HepG2 (cell line): Measurements from ENCODE around the gene ARHGDIA. TPM values are rescaled to one million over a fixed set of nuclear protein-coding genes. Genes with fewer than 3 reads are reported as not detected.
A peak's percentile ranks its signal among the peaks of the same experiment; 100 is the strongest.

Experiments
- ARHGAP35 ChIP-seq: sonication (generic); formaldehyde crosslinking; IDR thresholded peaks from 2 replicates; pipeline ENCODE4 v1.9.0; 2022; ENCODE audit warnings: mild to moderate bottlenecking, inconsistent platforms, moderate library complexity, missing genetic modification reagents, borderline replicate concordance
- ETV5 ChIP-seq: IDR thresholded peaks from 2 replicates; pipeline ENCODE4 v1.6.1; 2018; ENCODE audit warnings: missing biosample characterization, missing genetic modification reagents, inconsistent platforms, borderline replicate concordance
- FOXK1 ChIP-seq: sonication (generic); formaldehyde crosslinking; IDR thresholded peaks from 2 replicates; pipeline ENCODE4 v1.4.0; 2020; ENCODE audit warnings: low read depth, missing genetic modification reagents, borderline replicate concordance
- KDM4B ChIP-seq: sonication (generic); formaldehyde crosslinking; IDR thresholded peaks from 2 replicates; pipeline ENCODE4 v1.4.0; 2020; ENCODE audit warnings: missing genetic modification reagents
- KLF9 ChIP-seq: IDR thresholded peaks from 2 replicates; pipeline ENCODE4 v1.6.1; 2016; ENCODE audit warnings: low read depth
- MAF1 ChIP-seq: sonication (generic); formaldehyde crosslinking; IDR thresholded peaks from 2 replicates; pipeline ENCODE4 v1.5.0; 2020; ENCODE audit warnings: missing genetic modification reagents, borderline replicate concordance
- MBD4 ChIP-seq: IDR thresholded peaks from 2 replicates; pipeline ENCODE4 v1.6.1; 2012; ENCODE audit warnings: low read length, inconsistent platforms, borderline replicate concordance
- NR2F6 ChIP-seq, 2 experiments: IDR thresholded peaks; 2 replicates each; pipeline ENCODE4 v1.6.1; 2016; ENCODE audit warnings: antibody characterized with exemption in 1 of 2, mild to moderate bottlenecking in 1 of 2
- TCF12 ChIP-seq, 2 experiments: fragments of 450-650 bp in 1 of 2; sonication (generic) in 1 of 2; formaldehyde crosslinking in 1 of 2; IDR thresholded peaks; 2 replicates each; pipeline versions ENCODE4 v1.6.1 to v1.8.0; 2017 to 2022; ENCODE audit warnings: antibody characterized with exemption in 1 of 2, mild to moderate bottlenecking in 1 of 2, missing genetic modification reagents in 1 of 2, moderate library complexity in 1 of 2
- TOPORS ChIP-seq: sonication (generic); formaldehyde crosslinking; IDR thresholded peaks from 2 replicates; pipeline ENCODE4 v1.8.0; 2023; ENCODE audit warnings: mild to moderate bottlenecking, missing genetic modification reagents
- ZEB1 ChIP-seq: IDR thresholded peaks from 2 replicates; pipeline ENCODE4 v1.6.1; 2012; ENCODE audit warnings: mild to moderate bottlenecking, low read depth, inconsistent platforms; ENCODE audit not compliant: insufficient replicate concordance
- ZNF615 ChIP-seq: sonication (generic); formaldehyde crosslinking; IDR thresholded peaks from 2 replicates; pipeline ENCODE4 v1.5.0; 2020; ENCODE audit warnings: mild to moderate bottlenecking, missing genetic modification reagents, borderline replicate concordance
- ZNF660 ChIP-seq: sonication (generic); formaldehyde crosslinking; IDR thresholded peaks from 2 replicates; pipeline ENCODE4 v1.5.1; 2020; ENCODE audit warnings: mild to moderate bottlenecking, low read depth, missing genetic modification reagents, borderline replicate concordance
- ZNF749 ChIP-seq: sonication (generic); formaldehyde crosslinking; IDR thresholded peaks from 2 replicates; pipeline ENCODE4 v1.8.0; 2022; ENCODE audit warnings: mild to moderate bottlenecking, missing genetic modification reagents, moderate library complexity, borderline replicate concordance
- ZNF792 ChIP-seq: IDR thresholded peaks from 2 replicates; pipeline ENCODE4 v1.6.1; 2016
- polyA plus RNA-seq, 8 experiments: library from polyadenylated mRNA; depleted of rRNA in 3 of 8; stranded (reverse) in 7 of 8; unstranded in 1 of 8; fragments of >200 nt; fragmentation: Illumina TruSeq in 4 of 8; extraction: Trizol in 4 of 8; gene quantifications; 2 replicates each; pipeline versions ENCODE4 v1.2.1 to v1.2.3, GENCODE V29; 2011 to 2016; ENCODE audit warnings: low read depth in 4 of 8, missing spikeins in 1 of 8, mixed read lengths in 1 of 8; ENCODE audit not compliant: insufficient read depth in 1 of 8
- total RNA-seq, 5 experiments: library from RNA; depleted of rRNA; stranded (reverse); fragments of >200 nt; fragmentation: Illumina TruSeq; extraction: Trizol; gene quantifications; 2 replicates each; pipeline ENCODE4 v1.2.3, GENCODE V29; 2016; ENCODE audit warnings: low read depth in 1 of 5
- TF ChIP-seq, protein P1 (sequence below): sonication (generic); formaldehyde crosslinking; IDR thresholded peaks from 2 replicates; pipeline ENCODE4 v1.4.0; 2020; ENCODE audit warnings: missing genetic modification reagents
- TF ChIP-seq, protein P2 (sequence below): sonication (generic); formaldehyde crosslinking; IDR thresholded peaks from 2 replicates; pipeline ENCODE4 v1.8.0; 2022; ENCODE audit warnings: missing genetic modification reagents, mild to moderate bottlenecking, moderate library complexity, borderline replicate concordance
- TF ChIP-seq, protein P3 (sequence below): sonication (generic); formaldehyde crosslinking; IDR thresholded peaks from 2 replicates; pipeline ENCODE4 v1.5.1; 2020; ENCODE audit warnings: missing genetic modification reagents, mild to moderate bottlenecking, borderline replicate concordance
- TF ChIP-seq, protein P4 (sequence below): sonication (generic); formaldehyde crosslinking; IDR thresholded peaks from 2 replicates; pipeline ENCODE4 v1.8.0; 2022; ENCODE audit warnings: missing genetic modification reagents, mild to moderate bottlenecking, inconsistent platforms, borderline replicate concordance

Gene ARHGDIA
- total and polyA plus RNA-seq, 2 of the 13 experiments (the other 11 are each of a cell fraction or from before 2014, with no cell fraction given), result 40.0 to 64.0 TPM

DNA sequence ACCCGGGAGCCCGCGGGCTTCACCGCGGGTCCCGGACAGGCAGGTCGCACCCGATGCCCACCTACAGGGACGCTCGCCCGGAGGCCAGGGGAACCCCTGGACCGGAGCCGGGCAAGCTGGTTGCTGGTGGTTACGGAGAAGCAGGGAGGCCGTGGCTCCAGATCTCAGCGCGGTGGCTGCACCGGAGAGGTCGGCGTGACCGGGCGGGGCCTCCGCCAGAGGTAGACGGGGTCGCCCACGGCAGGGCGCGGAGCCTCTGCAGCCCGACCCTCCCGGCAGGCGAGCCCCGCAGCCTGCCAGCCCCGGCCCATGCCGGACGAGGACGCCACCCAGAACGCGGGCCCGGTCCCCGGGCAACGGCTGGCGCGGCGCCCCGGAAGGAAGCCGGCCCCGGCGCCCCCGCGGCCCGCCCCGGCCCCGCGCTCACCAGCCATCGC, 39.7 kb upstream of the ARHGDIA start (continued):
- TF ChIP-seq, protein P1, sequence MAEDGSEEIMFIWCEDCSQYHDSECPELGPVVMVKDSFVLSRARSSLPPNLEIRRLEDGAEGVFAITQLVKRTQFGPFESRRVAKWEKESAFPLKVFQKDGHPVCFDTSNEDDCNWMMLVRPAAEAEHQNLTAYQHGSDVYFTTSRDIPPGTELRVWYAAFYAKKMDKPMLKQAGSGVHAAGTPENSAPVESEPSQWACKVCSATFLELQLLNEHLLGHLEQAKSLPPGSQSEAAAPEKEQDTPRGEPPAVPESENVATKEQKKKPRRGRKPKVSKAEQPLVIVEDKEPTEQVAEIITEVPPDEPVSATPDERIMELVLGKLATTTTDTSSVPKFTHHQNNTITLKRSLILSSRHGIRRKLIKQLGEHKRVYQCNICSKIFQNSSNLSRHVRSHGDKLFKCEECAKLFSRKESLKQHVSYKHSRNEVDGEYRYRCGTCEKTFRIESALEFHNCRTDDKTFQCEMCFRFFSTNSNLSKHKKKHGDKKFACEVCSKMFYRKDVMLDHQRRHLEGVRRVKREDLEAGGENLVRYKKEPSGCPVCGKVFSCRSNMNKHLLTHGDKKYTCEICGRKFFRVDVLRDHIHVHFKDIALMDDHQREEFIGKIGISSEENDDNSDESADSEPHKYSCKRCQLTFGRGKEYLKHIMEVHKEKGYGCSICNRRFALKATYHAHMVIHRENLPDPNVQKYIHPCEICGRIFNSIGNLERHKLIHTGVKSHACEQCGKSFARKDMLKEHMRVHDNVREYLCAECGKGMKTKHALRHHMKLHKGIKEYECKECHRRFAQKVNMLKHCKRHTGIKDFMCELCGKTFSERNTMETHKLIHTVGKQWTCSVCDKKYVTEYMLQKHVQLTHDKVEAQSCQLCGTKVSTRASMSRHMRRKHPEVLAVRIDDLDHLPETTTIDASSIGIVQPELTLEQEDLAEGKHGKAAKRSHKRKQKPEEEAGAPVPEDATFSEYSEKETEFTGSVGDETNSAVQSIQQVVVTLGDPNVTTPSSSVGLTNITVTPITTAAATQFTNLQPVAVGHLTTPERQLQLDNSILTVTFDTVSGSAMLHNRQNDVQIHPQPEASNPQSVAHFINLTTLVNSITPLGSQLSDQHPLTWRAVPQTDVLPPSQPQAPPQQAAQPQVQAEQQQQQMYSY (CRISPR knock-in tag), result no peak; the same call in 1 of the 2 replicates
- TF ChIP-seq ETV5 (no peak), TCF12 (IDR thresholded peaks at IDR 0.05) (no peak), TCF12 (CRISPR knock-in tag; IDR thresholded peaks at IDR 0.05) (no peak), FOXK1 (CRISPR knock-in tag) (no peak), ARHGAP35 (CRISPR knock-in tag) (no peak), TOPORS (CRISPR knock-in tag) (no peak), MAF1 (0 out of 2 replicates have a peak, but pooled peaks have one; percentile 14), KDM4B (CRISPR knock-in tag) (no peak), ZNF660 (no peak), KLF9 (CRISPR knock-in tag) (no peak), MBD4 (no peak), NR2F6 (IDR thresholded peaks at IDR 0.05) (no peak), NR2F6 (CRISPR knock-in tag; IDR thresholded peaks at IDR 0.05) (no peak), ZEB1 (peak; percentile 19), ZNF615 (CRISPR knock-in tag) (no peak), ZNF749 (CRISPR knock-in tag) (no peak), ZNF792 (no peak)
- TF ChIP-seq, protein P2, sequence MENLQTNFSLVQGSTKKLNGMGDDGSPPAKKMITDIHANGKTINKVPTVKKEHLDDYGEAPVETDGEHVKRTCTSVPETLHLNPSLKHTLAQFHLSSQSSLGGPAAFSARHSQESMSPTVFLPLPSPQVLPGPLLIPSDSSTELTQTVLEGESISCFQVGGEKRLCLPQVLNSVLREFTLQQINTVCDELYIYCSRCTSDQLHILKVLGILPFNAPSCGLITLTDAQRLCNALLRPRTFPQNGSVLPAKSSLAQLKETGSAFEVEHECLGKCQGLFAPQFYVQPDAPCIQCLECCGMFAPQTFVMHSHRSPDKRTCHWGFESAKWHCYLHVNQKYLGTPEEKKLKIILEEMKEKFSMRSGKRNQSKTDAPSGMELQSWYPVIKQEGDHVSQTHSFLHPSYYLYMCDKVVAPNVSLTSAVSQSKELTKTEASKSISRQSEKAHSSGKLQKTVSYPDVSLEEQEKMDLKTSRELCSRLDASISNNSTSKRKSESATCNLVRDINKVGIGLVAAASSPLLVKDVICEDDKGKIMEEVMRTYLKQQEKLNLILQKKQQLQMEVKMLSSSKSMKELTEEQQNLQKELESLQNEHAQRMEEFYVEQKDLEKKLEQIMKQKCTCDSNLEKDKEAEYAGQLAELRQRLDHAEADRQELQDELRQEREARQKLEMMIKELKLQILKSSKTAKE, result no peak
- TF ChIP-seq, protein P3, sequence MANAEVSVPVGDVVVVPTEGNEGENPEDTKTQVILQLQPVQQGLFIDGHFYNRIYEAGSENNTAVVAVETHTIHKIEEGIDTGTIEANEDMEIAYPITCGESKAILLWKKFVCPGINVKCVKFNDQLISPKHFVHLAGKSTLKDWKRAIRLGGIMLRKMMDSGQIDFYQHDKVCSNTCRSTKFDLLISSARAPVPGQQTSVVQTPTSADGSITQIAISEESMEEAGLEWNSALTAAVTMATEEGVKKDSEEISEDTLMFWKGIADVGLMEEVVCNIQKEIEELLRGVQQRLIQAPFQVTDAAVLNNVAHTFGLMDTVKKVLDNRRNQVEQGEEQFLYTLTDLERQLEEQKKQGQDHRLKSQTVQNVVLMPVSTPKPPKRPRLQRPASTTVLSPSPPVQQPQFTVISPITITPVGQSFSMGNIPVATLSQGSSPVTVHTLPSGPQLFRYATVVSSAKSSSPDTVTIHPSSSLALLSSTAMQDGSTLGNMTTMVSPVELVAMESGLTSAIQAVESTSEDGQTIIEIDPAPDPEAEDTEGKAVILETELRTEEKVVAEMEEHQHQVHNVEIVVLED (CRISPR knock-in tag), result no peak
- TF ChIP-seq, protein P4, sequence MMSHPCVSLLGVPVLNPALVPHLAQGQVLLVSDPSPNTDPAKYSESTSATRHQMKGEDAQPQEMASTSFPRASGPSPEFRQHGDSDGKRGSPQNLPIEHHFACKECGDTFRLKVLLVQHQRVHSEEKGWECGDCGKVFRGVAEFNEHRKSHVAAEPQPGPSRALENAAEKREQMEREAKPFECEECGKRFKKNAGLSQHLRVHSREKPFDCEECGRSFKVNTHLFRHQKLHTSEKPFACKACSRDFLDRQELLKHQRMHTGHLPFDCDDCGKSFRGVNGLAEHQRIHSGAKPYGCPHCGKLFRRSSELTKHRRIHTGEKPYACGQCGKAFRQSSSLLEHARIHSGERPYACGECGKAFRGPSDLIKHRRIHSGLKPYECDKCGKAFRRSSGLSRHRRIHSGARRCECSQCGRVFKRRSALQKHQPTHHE (CRISPR knock-in tag), result no peak
